GM18858 (cell line): ENCODE results near the gene ABHD17A.
"Not testable (repeated sequence)": the region's sequence is repeated elsewhere in the genome, so short reads cannot be mapped to it uniquely, and the experiment has no call there.

Experiments used
- ATAC-seq: cut with Tn5 transposase; IDR thresholded peaks from one replicate; pipeline ENCODE4 v1.9.1; 2021; ENCODE audit not compliant: unreplicated experiment

ABHD17A gene

GRCh38 chr19:1911098-1911497, 25.8 kb upstream of the ABHD17A start:
- ATAC-seq = no peak

GRCh38 chr19:1910177-1910576, 24.9 kb upstream of the ABHD17A start:
- ATAC-seq = no peak

- no peak for ATAC-seq
These were observed 24.4 kb upstream of the ABHD17A start for GRCh38 chr19:1909761-1910080.

GRCh38 chr19:1908364-1908678, 23.0 kb upstream of the ABHD17A start:
- ATAC-seq = no peak

GRCh38 chr19:1907563-1908363, 22.5 kb upstream of the ABHD17A start:
- ATAC-seq = no peak

GRCh38 chr19:1906985-1907562, 21.8 kb upstream of the ABHD17A start:
- no peak for ATAC-seq

- no peak for ATAC-seq
These were observed 20.6 kb upstream of the ABHD17A start for GRCh38 chr19:1905863-1906375.

GRCh38 chr19:1905110-1905862, 20.0 kb upstream of the ABHD17A start, which contains the start of the genes ADAT3 and SCAMP4:
ADAT3 (plus strand) TSS chr19:1905399; CDS start chr19:1912048, 6,649 bp downstream.
SCAMP4 (plus strand) TSS chr19:1905399; CDS start chr19:1915020, 9,621 bp downstream.
- ATAC-seq = peak; percentile 54

GRCh38 chr19:1904860-1905109, 19.5 kb upstream of the ABHD17A start:
- ATAC-seq = no peak

GRCh38 chr19:1902923-1903322, 17.6 kb upstream of the ABHD17A start:
- ATAC-seq = no peak

- no peak for ATAC-seq
These were observed 16.7 kb upstream of the ABHD17A start for GRCh38 chr19:1901940-1902404.

- ATAC-seq = no peak
These were observed 11.2 kb upstream of the ABHD17A start for GRCh38 chr19:1896508-1896907.

GRCh38 chr19:1893791-1894190, 8.5 kb upstream of the ABHD17A start:
- no peak for ATAC-seq

GRCh38 chr19:1889907-1890306, 4.6 kb upstream of the ABHD17A start:
- ATAC-seq = no peak

- no peak for ATAC-seq
These were observed 3.1 kb upstream of the ABHD17A start for GRCh38 chr19:1888385-1888784.

- not testable (repeated sequence) for ATAC-seq
These were observed 1.1 kb upstream of the ABHD17A start for GRCh38 chr19:1886360-1886759.

- no peak for ATAC-seq
These were observed 469 bp downstream of the ABHD17A start for GRCh38 chr19:1884719-1885334.

GRCh38 chr19:1884291-1884718, 991 bp downstream of the ABHD17A start:
- ATAC-seq = no peak

GRCh38 chr19:1883784-1884183, 1.5 kb downstream of the ABHD17A start:
- no peak for ATAC-seq

- no peak for ATAC-seq
These were observed 2.3 kb downstream of the ABHD17A start for GRCh38 chr19:1882786-1883692.
